NB4 (cell line): ENCODE data around the gene DCP1B.

Experiments
- DNase-seq: peaks from one replicate; pipeline ENCODE4 v3.0.0; 2010; ENCODE audit warnings: low read depth
- H3K4me3 ChIP-seq: one replicate; pipeline ENCODE4 v1.5.1; 2011; ENCODE audit warnings: mild to moderate bottlenecking, low read depth, low read length, moderate library complexity
- MYC ChIP-seq: IDR thresholded peaks from 2 replicates; pipeline ENCODE4 v1.6.1; 2011; ENCODE audit warnings: low read depth, low read length
- POLR2A ChIP-seq: IDR thresholded peaks from 2 replicates; pipeline ENCODE4 v1.6.1; 2011; ENCODE audit warnings: mild to moderate bottlenecking; ENCODE audit not compliant: insufficient read length; ENCODE audit errors: extremely low read depth
- TF ChIP-seq, protein P1 (sequence below): IDR thresholded peaks from 2 replicates; pipeline ENCODE4 v1.6.1; 2011; ENCODE audit warnings: low read depth, low read length
- TF ChIP-seq, protein P2 (sequence below): IDR thresholded peaks from one replicate; pipeline ENCODE4 v1.5.1; 2012; ENCODE audit warnings: low read depth, low read length

The DCP1B gene

DNA sequence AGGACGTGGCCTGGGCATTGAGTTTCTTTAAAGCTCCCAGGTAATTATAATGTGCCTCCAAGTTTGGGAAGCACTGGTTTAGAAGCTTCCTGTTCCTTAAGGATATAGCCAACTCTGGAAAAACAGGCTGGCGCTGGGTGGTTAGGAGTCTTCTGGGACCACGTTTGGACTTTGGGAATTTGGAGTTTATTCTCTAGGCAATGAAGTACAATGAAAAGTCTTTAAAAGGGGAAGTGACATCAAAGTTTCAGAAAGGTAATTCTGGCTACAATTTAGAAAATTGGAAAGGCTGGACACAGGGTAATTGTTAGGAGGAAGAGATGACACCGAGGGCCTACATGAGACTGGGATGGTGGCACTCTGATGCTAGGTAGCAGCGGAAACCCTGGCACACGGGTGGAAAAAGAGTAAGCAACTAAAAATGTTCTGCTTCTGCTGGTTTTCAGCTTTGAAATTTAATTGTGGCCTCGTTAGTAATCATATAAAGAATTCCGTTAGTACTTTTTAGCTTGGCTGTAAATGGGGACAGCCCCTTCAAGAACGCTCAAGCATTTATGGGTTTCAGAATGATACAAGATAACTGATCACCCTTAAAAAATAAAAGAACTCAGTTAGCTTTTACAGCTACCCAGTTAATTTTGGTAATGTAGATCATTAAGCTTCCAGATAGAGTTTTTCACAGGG is 12.7 kb upstream of the DCP1B start:
- TF ChIP-seq, protein P1, sequence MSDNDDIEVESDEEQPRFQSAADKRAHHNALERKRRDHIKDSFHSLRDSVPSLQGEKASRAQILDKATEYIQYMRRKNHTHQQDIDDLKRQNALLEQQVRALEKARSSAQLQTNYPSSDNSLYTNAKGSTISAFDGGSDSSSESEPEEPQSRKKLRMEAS = no peak
- TF ChIP-seq, protein P2, sequence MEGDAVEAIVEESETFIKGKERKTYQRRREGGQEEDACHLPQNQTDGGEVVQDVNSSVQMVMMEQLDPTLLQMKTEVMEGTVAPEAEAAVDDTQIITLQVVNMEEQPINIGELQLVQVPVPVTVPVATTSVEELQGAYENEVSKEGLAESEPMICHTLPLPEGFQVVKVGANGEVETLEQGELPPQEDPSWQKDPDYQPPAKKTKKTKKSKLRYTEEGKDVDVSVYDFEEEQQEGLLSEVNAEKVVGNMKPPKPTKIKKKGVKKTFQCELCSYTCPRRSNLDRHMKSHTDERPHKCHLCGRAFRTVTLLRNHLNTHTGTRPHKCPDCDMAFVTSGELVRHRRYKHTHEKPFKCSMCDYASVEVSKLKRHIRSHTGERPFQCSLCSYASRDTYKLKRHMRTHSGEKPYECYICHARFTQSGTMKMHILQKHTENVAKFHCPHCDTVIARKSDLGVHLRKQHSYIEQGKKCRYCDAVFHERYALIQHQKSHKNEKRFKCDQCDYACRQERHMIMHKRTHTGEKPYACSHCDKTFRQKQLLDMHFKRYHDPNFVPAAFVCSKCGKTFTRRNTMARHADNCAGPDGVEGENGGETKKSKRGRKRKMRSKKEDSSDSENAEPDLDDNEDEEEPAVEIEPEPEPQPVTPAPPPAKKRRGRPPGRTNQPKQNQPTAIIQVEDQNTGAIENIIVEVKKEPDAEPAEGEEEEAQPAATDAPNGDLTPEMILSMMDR = no peak
- TF ChIP-seq POLR2A = no peak
- no peak for TF ChIP-seq MYC
- H3K4me3 ChIP-seq = no peak overlapping the region
- DNase-seq = no peak

DNA sequence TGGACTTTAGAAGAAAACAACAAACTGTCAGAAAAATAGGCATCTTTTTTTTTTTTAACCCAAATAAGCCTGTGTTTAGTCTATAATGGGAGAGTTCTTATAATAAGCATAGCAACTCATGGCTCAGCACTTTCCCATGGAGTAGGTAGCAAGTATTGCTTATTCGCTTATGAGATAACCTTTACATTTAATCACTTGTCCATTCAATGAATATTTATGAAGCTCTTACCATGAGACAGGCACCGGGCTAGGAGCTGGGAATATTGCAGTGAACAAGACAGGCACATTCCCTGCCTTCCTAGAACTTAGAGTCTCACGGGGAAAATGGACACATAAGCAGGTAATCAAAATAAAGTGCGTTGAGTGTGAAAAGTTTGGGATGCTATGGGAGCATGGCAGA is 10.0 kb upstream of the DCP1B start:
- no peak overlapping the region for H3K4me3 ChIP-seq
- DNase-seq = no peak
- TF ChIP-seq, protein P1 = no peak
- TF ChIP-seq MYC (no peak), POLR2A (no peak)
- TF ChIP-seq, protein P2 = no peak

DNA sequence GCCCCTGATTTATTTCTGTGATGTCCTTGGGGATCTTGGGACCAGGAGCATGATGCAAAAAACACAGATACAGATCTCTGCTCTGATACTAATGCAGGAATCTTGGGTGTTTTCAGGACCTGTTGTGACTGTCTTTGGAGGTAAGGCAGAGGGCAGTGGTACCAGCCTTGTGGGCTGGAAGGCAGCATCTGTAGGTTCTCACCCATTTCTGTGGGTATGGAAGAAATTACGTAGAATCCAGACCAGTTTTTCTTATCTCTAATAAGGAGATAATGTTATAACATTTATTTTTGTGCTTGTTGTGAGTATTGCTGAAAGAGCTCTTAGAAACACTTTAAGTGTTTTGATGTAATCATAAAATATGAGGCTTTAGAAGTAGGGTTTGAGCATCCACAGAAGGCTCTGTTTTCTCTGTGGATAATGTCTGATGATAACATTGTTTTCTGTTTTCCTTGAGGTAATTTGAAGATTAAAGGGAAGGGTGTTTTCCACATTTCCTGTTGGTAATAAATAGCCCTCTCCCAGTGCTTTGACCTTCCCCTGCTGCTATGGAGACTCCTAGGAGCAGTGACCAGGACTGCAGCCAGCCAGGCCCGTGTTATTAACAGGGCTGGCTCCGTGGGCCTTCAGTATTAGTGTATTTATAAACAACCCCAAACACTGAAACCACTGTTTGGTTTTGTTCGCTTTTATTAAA is 9.4 kb upstream of the DCP1B start:
- H3K4me3 ChIP-seq = no peak overlapping the region
- TF ChIP-seq POLR2A (no peak), MYC (no peak)
- TF ChIP-seq, protein P1 = no peak
- TF ChIP-seq, protein P2 = no peak

DNA sequence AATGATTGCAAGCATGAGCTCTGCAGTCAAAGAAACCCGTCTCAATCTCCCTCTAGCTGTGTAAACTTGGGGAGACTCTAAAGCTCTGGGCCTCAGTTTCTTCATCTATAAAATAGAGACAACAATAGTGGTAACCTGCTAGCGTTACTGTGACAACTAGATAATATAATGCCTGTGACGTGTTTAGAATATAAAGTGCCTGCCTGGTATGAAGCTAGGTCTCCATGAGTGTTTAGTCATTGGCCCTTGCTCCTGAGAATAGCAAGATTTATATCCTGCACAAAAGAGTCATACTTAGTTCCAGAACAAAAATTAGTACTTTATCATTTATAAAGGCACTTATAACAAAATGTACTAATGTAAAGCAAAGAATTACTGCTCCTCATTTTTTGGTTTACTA is 8.8 kb upstream of the DCP1B start:
- H3K4me3 ChIP-seq = no peak overlapping the region
- no peak for DNase-seq
- TF ChIP-seq, protein P1 = no peak
- TF ChIP-seq MYC = no peak
- TF ChIP-seq, protein P2 = no peak
- TF ChIP-seq POLR2A = no peak

More for the DNA sequence above, 9.4 kb upstream of the DCP1B start:
- DNase-seq = no peak

DNA sequence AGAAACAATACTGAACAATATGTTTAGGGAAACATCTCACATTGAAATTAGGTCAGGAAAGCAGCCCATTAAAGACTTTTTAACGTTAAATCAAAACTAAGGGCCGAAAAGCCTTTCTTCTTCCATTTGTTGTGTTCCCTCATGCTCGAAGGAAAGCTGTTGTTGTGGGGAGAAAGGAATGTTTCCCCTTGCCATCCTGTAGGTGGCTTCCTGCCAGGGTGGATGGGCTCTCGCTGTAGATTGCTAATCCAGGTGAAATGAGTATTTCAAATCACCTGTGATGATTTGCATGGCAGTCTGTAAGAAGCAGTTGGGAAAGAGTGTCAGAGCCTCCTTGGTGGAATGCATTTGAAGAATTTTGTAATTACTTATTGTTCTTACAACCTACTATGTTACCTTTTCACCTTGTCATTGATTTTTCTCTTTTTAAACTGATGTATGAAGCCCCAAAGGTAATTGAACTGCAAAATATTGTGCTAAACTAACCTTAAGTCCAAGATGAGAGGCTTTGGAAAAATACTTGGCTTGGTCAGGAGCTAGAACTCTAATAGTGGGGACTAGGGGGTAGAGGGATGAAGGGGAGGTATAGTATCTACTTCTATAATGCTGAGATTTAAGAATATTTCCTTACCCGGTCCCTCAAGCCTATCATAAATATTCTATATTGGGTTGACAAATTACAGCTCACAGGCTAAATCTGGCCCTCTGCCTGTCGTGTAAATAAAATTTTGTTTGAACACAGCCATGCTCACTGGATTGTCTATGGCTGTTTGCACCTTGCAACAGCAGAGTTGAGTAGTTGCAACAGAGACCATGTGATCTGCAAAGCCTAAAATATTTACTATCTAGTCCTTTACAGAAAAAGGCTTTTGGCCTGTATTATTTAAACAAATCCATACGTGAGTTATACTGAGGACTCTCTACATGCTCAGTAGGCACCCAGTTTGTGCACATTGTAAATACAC is 7.7 kb upstream of the DCP1B start:
- TF ChIP-seq POLR2A (no peak), MYC (no peak)
- TF ChIP-seq, protein P2 = no peak
- TF ChIP-seq, protein P1 = no peak
- H3K4me3 ChIP-seq = no peak overlapping the region
- no peak for DNase-seq
